ENCODE data around the gene SEC63.
A peak's percentile ranks its signal among the peaks of the same experiment; 100 is the strongest.

Gene SEC63

DNA sequence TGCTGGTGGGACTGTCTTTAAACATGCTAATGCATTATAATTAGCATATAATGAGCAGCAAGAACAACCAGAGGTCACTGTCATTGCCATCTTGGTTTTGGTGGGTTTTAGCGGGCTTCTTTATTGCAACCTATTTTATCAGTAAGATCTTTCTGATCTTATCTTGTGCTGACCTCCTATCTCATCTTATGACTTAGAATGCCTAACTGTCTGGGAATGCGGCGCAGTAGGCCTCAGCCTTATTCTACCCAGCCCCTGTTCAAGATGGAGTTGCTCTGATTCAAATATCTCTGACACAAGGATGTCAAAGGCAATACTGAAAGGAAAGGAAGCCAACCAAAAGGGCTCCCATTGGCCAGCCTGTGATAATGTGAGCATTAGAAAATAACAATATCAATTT, 29.8 kb upstream of the SEC63 start:
- Histone ChIP-seq H3K4me3 (ENCODE audit: low read depth, low read length) (no peak overlapping the region), H3K27me3 (ENCODE audit: insufficient read depth, low read depth, severe bottlenecking) (no peaks in the 10 kb centered on the region), H3K27ac (no peak overlapping the region), H3K36me3 (no peaks in the 10 kb centered on the region), H3K9me3 (ENCODE audit: severe bottlenecking) (no peaks in the 10 kb centered on the region)
- TF ChIP-seq, protein P1, sequence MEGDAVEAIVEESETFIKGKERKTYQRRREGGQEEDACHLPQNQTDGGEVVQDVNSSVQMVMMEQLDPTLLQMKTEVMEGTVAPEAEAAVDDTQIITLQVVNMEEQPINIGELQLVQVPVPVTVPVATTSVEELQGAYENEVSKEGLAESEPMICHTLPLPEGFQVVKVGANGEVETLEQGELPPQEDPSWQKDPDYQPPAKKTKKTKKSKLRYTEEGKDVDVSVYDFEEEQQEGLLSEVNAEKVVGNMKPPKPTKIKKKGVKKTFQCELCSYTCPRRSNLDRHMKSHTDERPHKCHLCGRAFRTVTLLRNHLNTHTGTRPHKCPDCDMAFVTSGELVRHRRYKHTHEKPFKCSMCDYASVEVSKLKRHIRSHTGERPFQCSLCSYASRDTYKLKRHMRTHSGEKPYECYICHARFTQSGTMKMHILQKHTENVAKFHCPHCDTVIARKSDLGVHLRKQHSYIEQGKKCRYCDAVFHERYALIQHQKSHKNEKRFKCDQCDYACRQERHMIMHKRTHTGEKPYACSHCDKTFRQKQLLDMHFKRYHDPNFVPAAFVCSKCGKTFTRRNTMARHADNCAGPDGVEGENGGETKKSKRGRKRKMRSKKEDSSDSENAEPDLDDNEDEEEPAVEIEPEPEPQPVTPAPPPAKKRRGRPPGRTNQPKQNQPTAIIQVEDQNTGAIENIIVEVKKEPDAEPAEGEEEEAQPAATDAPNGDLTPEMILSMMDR (IDR thresholded peaks at IDR 0.05; ENCODE audit: low read depth, low read length): no peak
- no peak for DNase-seq

DNA sequence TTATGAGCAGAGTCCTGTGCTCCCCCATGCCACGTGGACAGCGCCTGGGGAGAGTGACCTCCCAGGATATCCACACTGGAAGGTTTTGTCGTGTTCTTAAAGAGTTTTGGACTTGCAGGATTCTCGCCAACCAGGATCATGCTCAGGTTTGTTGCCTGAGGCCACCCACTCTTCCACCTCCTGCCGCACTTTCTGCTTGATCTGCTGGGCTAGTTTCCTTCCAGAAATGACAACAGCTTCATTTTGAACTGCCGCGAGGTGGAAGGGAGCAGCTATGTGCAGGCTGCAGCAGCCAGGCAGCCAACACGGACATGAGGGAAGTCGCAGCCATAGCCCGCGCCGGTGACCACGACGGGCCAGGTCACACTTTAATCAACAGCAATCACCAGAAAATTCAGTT, 27.7 kb upstream of the SEC63 start:
- H3K4me3 ChIP-seq (ENCODE audit: low read depth, low read length): no peak overlapping the region
- no peaks in the 10 kb centered on the region for H3K36me3 ChIP-seq
- TF ChIP-seq, protein P1 (IDR thresholded peaks at IDR 0.05; ENCODE audit: low read depth, low read length): no peak
- no peak for DNase-seq
- H3K27me3 ChIP-seq (ENCODE audit: insufficient read depth, low read depth, severe bottlenecking): no peaks in the 10 kb centered on the region
- H3K27ac ChIP-seq: no peak overlapping the region
- no peaks in the 10 kb centered on the region for H3K9me3 ChIP-seq (ENCODE audit: severe bottlenecking)

DNA sequence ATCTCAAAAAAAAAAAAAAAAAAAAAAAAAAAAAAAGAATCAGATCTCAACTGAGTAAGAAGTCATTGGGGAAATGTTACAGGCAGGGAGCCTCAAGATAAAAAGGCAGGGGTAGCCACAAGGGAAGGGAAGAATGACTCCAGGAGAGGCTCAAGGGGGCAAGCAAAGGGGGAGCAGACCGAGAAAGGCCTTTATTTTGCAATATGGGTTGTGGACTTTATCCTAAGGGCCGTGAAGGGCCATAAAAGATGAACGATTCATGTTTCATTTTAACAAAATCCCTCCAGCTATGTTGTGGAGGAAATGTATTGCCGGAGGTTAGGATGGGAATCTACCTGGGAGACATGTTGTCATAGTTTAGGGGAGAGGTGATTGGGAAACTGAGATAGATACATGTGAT, 25.8 kb upstream of the SEC63 start:
- Histone ChIP-seq H3K27me3 (ENCODE audit: insufficient read depth, low read depth, severe bottlenecking) (no peaks in the 10 kb centered on the region), H3K36me3 (no peaks in the 10 kb centered on the region), H3K27ac (no peak overlapping the region), H3K9me3 (ENCODE audit: severe bottlenecking) (no peaks in the 10 kb centered on the region), H3K4me3 (ENCODE audit: low read depth, low read length) (no peak overlapping the region)
- TF ChIP-seq, protein P1 (IDR thresholded peaks at IDR 0.05; ENCODE audit: low read depth, low read length): no peak
- no peak for DNase-seq

DNA sequence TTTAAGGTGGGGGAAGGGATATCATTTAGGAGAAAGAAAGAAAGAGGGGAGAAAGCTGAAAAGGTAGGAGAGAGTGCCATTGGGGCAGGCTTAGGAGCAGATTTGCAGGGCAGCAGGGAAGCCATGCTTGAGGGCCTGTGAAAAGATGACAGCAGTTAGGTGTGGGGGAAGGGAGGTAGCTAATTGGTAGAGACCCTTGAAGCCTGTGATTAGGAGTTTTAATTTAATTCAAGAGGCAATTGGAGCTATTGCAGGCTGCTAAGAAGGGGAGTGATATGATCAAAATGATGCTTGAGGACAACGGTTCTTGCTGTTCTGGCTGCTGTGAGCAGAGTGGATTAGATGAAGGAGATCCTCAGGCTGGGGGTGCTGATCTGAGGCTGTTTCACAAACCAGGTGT, 24.5 kb upstream of the SEC63 start:
- H3K4me3 ChIP-seq (ENCODE audit: low read depth, low read length): no peak overlapping the region
- no peak overlapping the region; the same call in 1 of the 2 replicates for H3K27ac ChIP-seq
- no peaks in the 10 kb centered on the region for H3K27me3 ChIP-seq (ENCODE audit: insufficient read depth, low read depth, severe bottlenecking)
- H3K9me3 ChIP-seq (ENCODE audit: severe bottlenecking): no peaks in the 10 kb centered on the region
- H3K36me3 ChIP-seq: no peaks in the 10 kb centered on the region
- TF ChIP-seq, protein P1 (IDR thresholded peaks at IDR 0.05; ENCODE audit: low read depth, low read length): no peak
- DNase-seq: peak; percentile 39

DNA sequence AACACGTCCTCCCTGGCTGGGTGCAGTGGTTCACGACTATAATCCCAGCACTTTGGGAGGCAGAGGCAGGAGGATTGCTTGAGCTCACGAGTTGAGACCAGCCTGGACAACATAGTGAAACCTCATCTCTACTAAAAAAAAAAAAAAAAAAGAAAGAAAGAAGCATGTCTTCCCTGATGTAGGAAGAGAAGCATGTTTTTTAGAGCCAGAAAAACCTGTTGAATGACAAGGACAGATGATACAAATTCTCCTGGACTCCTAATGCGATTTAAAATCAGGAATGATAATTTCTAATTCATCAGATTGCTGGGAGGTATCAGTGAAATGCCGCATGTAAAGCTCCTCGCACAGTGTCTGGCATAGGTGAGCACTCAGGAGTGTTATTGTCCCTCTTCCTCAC, 23.7 kb upstream of the SEC63 start:
- TF ChIP-seq, protein P1 (IDR thresholded peaks at IDR 0.05; ENCODE audit: low read depth, low read length): no peak
- DNase-seq: no peak
- Histone ChIP-seq H3K4me3 (ENCODE audit: low read depth, low read length) (no peak overlapping the region), H3K9me3 (ENCODE audit: severe bottlenecking) (no peaks in the 10 kb centered on the region), H3K27ac (no peak overlapping the region; the same call in 1 of the 2 replicates), H3K36me3 (no peaks in the 10 kb centered on the region), H3K27me3 (ENCODE audit: insufficient read depth, low read depth, severe bottlenecking) (no peaks in the 10 kb centered on the region)

DNA sequence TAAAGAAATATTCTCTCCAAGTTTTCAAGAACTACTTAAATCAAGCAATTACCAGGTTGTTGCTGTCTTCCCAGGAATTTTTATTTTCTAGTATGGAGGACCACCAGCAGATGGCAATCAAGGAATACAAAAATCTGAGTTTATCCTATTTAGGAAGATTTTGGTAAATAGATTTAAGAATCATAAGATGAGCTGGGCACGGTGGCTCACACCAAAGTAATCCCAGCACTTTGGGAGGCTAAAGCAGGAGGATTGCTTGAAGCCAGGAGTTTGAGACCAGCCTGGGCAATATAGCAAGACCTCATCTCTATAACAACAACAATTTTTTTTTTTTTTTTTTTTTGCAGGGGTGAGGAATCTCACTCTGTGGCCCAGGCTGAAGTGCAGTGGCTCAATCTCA, 19.3 kb upstream of the SEC63 start:
- H3K4me3 ChIP-seq (ENCODE audit: low read depth, low read length): no peak overlapping the region
- DNase-seq: no peak
- TF ChIP-seq, protein P1 (IDR thresholded peaks at IDR 0.05; ENCODE audit: low read depth, low read length): no peak
- H3K27ac ChIP-seq: no peak overlapping the region
- no peaks in the 10 kb centered on the region for H3K9me3 ChIP-seq (ENCODE audit: severe bottlenecking)
- no peaks in the 10 kb centered on the region for H3K36me3 ChIP-seq
- no peaks in the 10 kb centered on the region for H3K27me3 ChIP-seq (ENCODE audit: insufficient read depth, low read depth, severe bottlenecking)

Measured in WERI-Rb-1 (cell line).